GM21528 (cell line): ENCODE results near the gene ZBED2.
A peak's percentile ranks its signal among the peaks of the same experiment; 100 is the strongest.
"Not testable (repeated sequence)": the region's sequence is repeated elsewhere in the genome, so short reads cannot be mapped to it uniquely, and the experiment has no call there.

ENCODE experiments used
- ATAC-seq: cut with Tn5 transposase; IDR thresholded peaks from one replicate; pipeline ENCODE4 v1.9.1; 2021; ENCODE audit warnings: mild to moderate bottlenecking, moderate library complexity; ENCODE audit not compliant: unreplicated experiment, low FRiP score

ZBED2 gene

GRCh38 chr3:111577798-111578685 is 17.1 kb downstream of the ZBED2 start:
- peak; percentile 95 for ATAC-seq

- ATAC-seq, result no peak
Measured at GRCh38 chr3:111577113-111577512, 18.0 kb downstream of the ZBED2 start.

- ATAC-seq, result no peak
Measured at GRCh38 chr3:111571907-111572460, 23.2 kb downstream of the ZBED2 start.

- ATAC-seq, result no peak
Measured at GRCh38 chr3:111571282-111571681, 23.9 kb downstream of the ZBED2 start.

GRCh38 chr3:111570404-111571030 is 24.6 kb downstream of the ZBED2 start:
- ATAC-seq, result no peak

- no peak for ATAC-seq
Measured at GRCh38 chr3:111568911-111569310, 26.2 kb downstream of the ZBED2 start.

GRCh38 chr3:111568355-111568754 is 26.8 kb downstream of the ZBED2 start:
- no peak for ATAC-seq

- ATAC-seq, result no peak
Measured at GRCh38 chr3:111566844-111567243, 28.3 kb downstream of the ZBED2 start.

GRCh38 chr3:111561902-111562301 is 33.2 kb downstream of the ZBED2 start:
- not testable (repeated sequence) for ATAC-seq

- ATAC-seq, result no peak
Measured at GRCh38 chr3:111548756-111549155, 46.4 kb downstream of the ZBED2 start.

GRCh38 chr3:111548092-111548491 is 47.1 kb downstream of the ZBED2 start:
- peak; percentile 79 for ATAC-seq

GRCh38 chr3:111547631-111548030 is 47.5 kb downstream of the ZBED2 start:
- peak; percentile 86 for ATAC-seq

- no peak for ATAC-seq
Measured at GRCh38 chr3:111545349-111545748, 49.8 kb downstream of the ZBED2 start.
